ENCODE measurements around the gene ZNF407.

Gene ZNF407

GRCh38 chr18:74728586-74728985, 130.9 kb downstream of the ZNF407 start:
- DNase-seq, result no peak
- no peak for ATAC-seq

GRCh38 chr18:74731097-74731496, 133.4 kb downstream of the ZNF407 start:
- no peak for DNase-seq
- ATAC-seq, result no peak

- ATAC-seq, result no peak
- no peak for DNase-seq
These were observed 134.7 kb downstream of the ZNF407 start for GRCh38 chr18:74732380-74732779.

- ATAC-seq (no peak), DNase-seq (no peak)
These were observed 135.9 kb downstream of the ZNF407 start for GRCh38 chr18:74733598-74733997.

GRCh38 chr18:74734013-74734444, 136.4 kb downstream of the ZNF407 start:
- no peak for ATAC-seq

GRCh38 chr18:74739926-74740325, 142.3 kb downstream of the ZNF407 start:
- ATAC-seq, result no peak
- no peak for DNase-seq

More at GRCh38 chr18:74734013-74734444, 136.4 kb downstream of the ZNF407 start:
- DNase-seq, result no peak

- ATAC-seq, result no peak
- no peak for DNase-seq
These were observed 145.0 kb downstream of the ZNF407 start for GRCh38 chr18:74742573-74743243.

GRCh38 chr18:74745633-74746403, 148.1 kb downstream of the ZNF407 start:
- DNase-seq, result no peak
- ATAC-seq, result no peak

GRCh38 chr18:74748809-74749208, 151.1 kb downstream of the ZNF407 start:
- ATAC-seq (no peak), DNase-seq (no peak)

GRCh38 chr18:74758995-74759394, 161.3 kb downstream of the ZNF407 start:
- DNase-seq (no peak), ATAC-seq (no peak)

- ATAC-seq (no peak), DNase-seq (no peak)
These were observed 162.4 kb downstream of the ZNF407 start for GRCh38 chr18:74760026-74760425.

GRCh38 chr18:74760436-74760835, 162.8 kb downstream of the ZNF407 start:
- DNase-seq, result no peak
- no peak for ATAC-seq

- ATAC-seq (no peak), DNase-seq (no peak)
These were observed 168.6 kb downstream of the ZNF407 start for GRCh38 chr18:74766251-74766650.

- ATAC-seq, result no peak
These were observed 170.4 kb downstream of the ZNF407 start for GRCh38 chr18:74768096-74768495.

GRCh38 chr18:74773171-74773624, 175.5 kb downstream of the ZNF407 start:
- ATAC-seq, result no peak
- DNase-seq, result no peak

More at GRCh38 chr18:74768096-74768495, 170.4 kb downstream of the ZNF407 start:
- no peak for DNase-seq

GRCh38 chr18:74774486-74774885, 176.8 kb downstream of the ZNF407 start:
- DNase-seq, result no peak
- ATAC-seq, result no peak

- DNase-seq, result no peak
- ATAC-seq, result no peak
These were observed 177.6 kb downstream of the ZNF407 start for GRCh38 chr18:74775239-74775638.

GRCh38 chr18:74778191-74778847, 180.6 kb downstream of the ZNF407 start:
- ATAC-seq (no peak), DNase-seq (no peak)

- DNase-seq (no peak), ATAC-seq (no peak)
These were observed 187.1 kb downstream of the ZNF407 start for GRCh38 chr18:74784752-74785151.

GRCh38 chr18:74785632-74786031, 188.0 kb downstream of the ZNF407 start:
- ATAC-seq, result no peak
- DNase-seq, result no peak

GRCh38 chr18:74788657-74789056, 191.0 kb downstream of the ZNF407 start:
- ATAC-seq, result no peak
- DNase-seq, result no peak

GRCh38 chr18:74789078-74789477, 191.4 kb downstream of the ZNF407 start:
- ATAC-seq (no peak), DNase-seq (no peak)

GRCh38 chr18:74790451-74790850, 192.8 kb downstream of the ZNF407 start:
- ATAC-seq, result no peak
- DNase-seq, result no peak
